Measurements from ENCODE around the gene QRFPR.

GRCh38 chr4:121321466-121321865 is 59.4 kb downstream of the QRFPR start:
- TF ChIP-seq CTCF (IDR thresholded peaks at IDR 0.05; ENCODE audit: poor library complexity) (no peak), EZH2 (IDR thresholded peaks at IDR 0.05; ENCODE audit: borderline replicate concordance) (no peak), EZH2phosphoT487 (IDR thresholded peaks at IDR 0.05; ENCODE audit: low read depth, severe bottlenecking, unreplicated experiment) (no peak)
